ENCODE measurements around the gene KL. TPM values are rescaled to one million over a fixed set of nuclear protein-coding genes. Genes with fewer than 3 reads are reported as not detected.
A peak's percentile ranks its signal among the peaks of the same experiment; 100 is the strongest.

Gene KL
- total and polyA plus RNA-seq, 9 donors = 1.9 to 4.2 (median 2.5) TPM

DNA sequence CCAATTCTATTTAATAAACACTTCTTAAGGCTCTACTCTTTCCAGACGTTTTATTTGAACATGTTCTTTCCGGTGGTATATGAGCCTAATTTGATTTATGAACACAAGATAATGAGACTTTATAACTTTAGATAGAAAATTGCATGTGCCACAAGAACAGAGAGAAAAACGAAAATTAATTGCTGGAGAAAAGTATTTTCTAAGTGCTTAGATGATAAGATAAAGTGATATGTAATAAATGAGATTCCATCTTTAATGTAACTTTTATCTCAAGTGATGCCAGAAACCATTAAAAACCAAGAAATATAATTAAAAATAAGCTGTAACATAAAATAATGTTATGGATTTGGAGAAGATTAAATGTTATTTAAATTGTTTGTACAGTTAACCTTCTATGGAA is 33.2 kb upstream of the KL start:
- peaks cover 7% of the 10 kb centered on the region for H3K9me3 ChIP-seq (replicated peaks; ENCODE audit: control insufficient read depth, low read depth, low read length)
- no CpG with 5 or more reads among the region's 3 CpGs for WGBS (ENCODE audit: insufficient coverage)
- no peaks in the 10 kb centered on the region for H3K36me3 ChIP-seq (ENCODE audit: control insufficient read depth, insufficient read depth, low read length)
- H3K4me3 ChIP-seq (ENCODE audit: low read length) = no peak overlapping the region
- no peak overlapping the region for H3K27ac ChIP-seq (ENCODE audit: low read length)
- H3K4me1 ChIP-seq (ENCODE audit: control insufficient read depth, insufficient read depth, low read length) = no peaks in the 10 kb centered on the region
- no peaks in the 10 kb centered on the region for H3K27me3 ChIP-seq (ENCODE audit: control insufficient read depth, insufficient read depth, low read length)
- no peak for DNase-seq

DNA sequence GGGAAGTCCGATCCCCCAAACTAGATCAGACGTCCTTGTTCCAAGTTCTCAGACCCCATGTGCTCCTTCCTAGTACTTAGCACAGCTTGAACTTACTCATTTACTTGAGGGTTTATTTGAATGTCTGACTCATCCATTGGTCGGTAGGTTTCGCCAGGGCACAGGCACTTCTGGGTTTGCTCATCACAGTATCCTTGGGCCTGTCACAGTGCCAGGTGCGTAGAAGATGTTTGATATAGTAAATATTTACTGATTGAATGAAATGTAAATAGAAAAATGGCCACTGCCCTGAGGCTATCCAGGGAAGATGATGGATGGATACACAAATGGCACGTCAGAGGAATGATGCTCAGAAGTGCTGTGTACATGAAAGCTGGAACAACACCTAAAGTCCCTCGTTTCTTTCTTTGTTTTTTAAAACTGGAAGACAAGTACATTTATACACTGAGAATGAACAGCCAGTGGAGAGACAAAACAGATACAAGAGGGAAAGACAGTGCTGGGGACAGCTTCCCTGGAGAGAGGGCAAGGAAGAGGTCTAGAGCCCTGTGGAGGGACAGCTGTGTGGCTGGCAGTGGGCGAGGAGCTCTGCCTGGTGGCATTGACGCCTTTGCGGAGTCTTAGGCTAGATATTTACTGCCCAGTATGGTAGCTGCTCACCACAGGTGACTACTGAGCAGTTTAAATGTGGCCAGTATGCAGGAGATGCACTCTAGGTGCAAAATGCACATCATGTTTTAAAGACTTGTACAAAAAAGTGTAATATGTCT is 31.2 kb upstream of the KL start:
- Histone ChIP-seq H3K36me3 (ENCODE audit: control insufficient read depth, insufficient read depth, low read length) (no peaks in the 10 kb centered on the region), H3K4me1 (ENCODE audit: control insufficient read depth, insufficient read depth, low read length) (peaks cover 8% of the 10 kb centered on the region), H3K27me3 (ENCODE audit: control insufficient read depth, insufficient read depth, low read length) (no peaks in the 10 kb centered on the region), H3K4me3 (ENCODE audit: low read length) (no peak overlapping the region), H3K9me3 (replicated peaks; ENCODE audit: control insufficient read depth, low read depth, low read length) (peaks cover 7% of the 10 kb centered on the region), H3K27ac (ENCODE audit: low read length) (no peak overlapping the region)
- 96% methylated on average over 4 of the region's 10 CpGs for WGBS (ENCODE audit: insufficient coverage)
- DNase-seq = no peak

DNA sequence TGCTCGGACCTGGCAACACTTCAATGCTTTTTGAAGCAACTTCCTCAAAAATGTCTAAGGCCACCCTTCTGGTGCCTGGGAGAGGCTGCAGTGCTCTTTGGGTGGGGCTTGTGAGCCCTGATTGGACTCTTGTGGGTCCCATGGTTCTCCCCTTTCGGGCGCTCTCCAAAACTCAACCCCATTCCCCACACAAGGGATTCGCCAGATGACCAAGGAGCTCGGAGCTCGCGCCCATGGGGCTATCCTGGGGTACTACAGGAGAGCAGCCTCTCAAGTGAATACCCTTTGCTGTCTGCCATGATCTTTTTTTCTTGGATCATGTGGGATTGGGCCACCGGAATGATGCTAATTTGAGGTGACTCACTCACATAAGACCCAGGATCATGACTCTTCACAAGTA is 29.7 kb upstream of the KL start:
- Histone ChIP-seq H3K4me1 (ENCODE audit: control insufficient read depth, insufficient read depth, low read length) (peaks cover 8% of the 10 kb centered on the region), H3K36me3 (ENCODE audit: control insufficient read depth, insufficient read depth, low read length) (no peaks in the 10 kb centered on the region), H3K4me3 (ENCODE audit: low read length) (no peak overlapping the region), H3K27ac (ENCODE audit: low read length) (no peak overlapping the region), H3K9me3 (replicated peaks; ENCODE audit: control insufficient read depth, low read depth, low read length) (peaks cover 7% of the 10 kb centered on the region), H3K27me3 (ENCODE audit: control insufficient read depth, insufficient read depth, low read length) (no peaks in the 10 kb centered on the region)
- WGBS (ENCODE audit: insufficient coverage) = 100% methylated on average over 4 of the region's 8 CpGs
- DNase-seq = no peak

DNA sequence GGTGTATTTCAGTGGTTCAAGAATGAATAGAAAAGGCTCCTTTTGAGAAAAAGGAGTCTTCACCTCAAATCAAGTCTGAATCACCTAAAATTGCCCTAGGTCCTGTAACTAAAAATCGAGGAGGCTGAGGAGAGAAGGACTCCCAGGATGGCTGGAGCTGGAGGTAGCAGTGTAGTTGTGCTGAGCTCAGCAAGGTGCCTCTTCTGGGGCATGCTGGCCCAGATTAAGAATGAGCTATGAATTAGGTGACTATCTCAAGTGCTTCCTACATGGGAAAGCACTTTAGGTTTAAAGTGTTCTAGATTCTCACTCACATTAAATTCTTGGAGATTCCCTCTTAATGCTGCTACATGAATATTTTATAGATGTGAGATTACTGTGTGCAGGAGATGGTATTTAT is 28.8 kb upstream of the KL start:
- Histone ChIP-seq H3K9me3 (replicated peaks; ENCODE audit: control insufficient read depth, low read depth, low read length) (peaks cover 7% of the 10 kb centered on the region), H3K4me1 (ENCODE audit: control insufficient read depth, insufficient read depth, low read length) (peaks cover 8% of the 10 kb centered on the region), H3K4me3 (ENCODE audit: low read length) (no peak overlapping the region), H3K27ac (ENCODE audit: low read length) (no peak overlapping the region), H3K36me3 (ENCODE audit: control insufficient read depth, insufficient read depth, low read length) (no peaks in the 10 kb centered on the region), H3K27me3 (ENCODE audit: control insufficient read depth, insufficient read depth, low read length) (no peaks in the 10 kb centered on the region)
- no peak for DNase-seq
- WGBS (ENCODE audit: insufficient coverage) = no CpG with 5 or more reads among the region's 1 CpG

GRCh38 chr13:32988608-32989289 is 27.5 kb upstream of the KL start:
- DNase-seq = peak; percentile 90
- WGBS (ENCODE audit: insufficient coverage) = 8% methylated on average over 4 of the region's 8 CpGs
- Histone ChIP-seq H3K4me1 (ENCODE audit: control insufficient read depth, insufficient read depth, low read length) (peaks cover 8% of the 10 kb centered on the region), H3K4me3 (ENCODE audit: low read length) (no peak overlapping the region), H3K9me3 (replicated peaks; ENCODE audit: control insufficient read depth, low read depth, low read length) (peaks cover 7% of the 10 kb centered on the region), H3K27ac (ENCODE audit: low read length) (peak overlapping the region; percentile 64), H3K27me3 (ENCODE audit: control insufficient read depth, insufficient read depth, low read length) (no peaks in the 10 kb centered on the region), H3K36me3 (ENCODE audit: control insufficient read depth, insufficient read depth, low read length) (no peaks in the 10 kb centered on the region)

GRCh38 chr13:32989290-32989667 is 26.9 kb upstream of the KL start:
- H3K27me3 ChIP-seq (ENCODE audit: control insufficient read depth, insufficient read depth, low read length) = no peaks in the 10 kb centered on the region
- H3K4me1 ChIP-seq (ENCODE audit: control insufficient read depth, insufficient read depth, low read length) = peaks cover 8% of the 10 kb centered on the region
- 18% methylated on average over 3 of the region's 3 CpGs for WGBS (ENCODE audit: insufficient coverage)
- peaks cover 7% of the 10 kb centered on the region for H3K9me3 ChIP-seq (replicated peaks; ENCODE audit: control insufficient read depth, low read depth, low read length)
- H3K27ac ChIP-seq (ENCODE audit: low read length) = peak overlapping the region; percentile 64
- peak; percentile 50 for DNase-seq
- no peaks in the 10 kb centered on the region for H3K36me3 ChIP-seq (ENCODE audit: control insufficient read depth, insufficient read depth, low read length)
- no peak overlapping the region for H3K4me3 ChIP-seq (ENCODE audit: low read length)

- WGBS (ENCODE audit: insufficient coverage) = no CpG with 5 or more reads among the region's 3 CpGs
Measured at GRCh38 chr13:32989942-32990341, 26.3 kb upstream of the KL start.

DNA sequence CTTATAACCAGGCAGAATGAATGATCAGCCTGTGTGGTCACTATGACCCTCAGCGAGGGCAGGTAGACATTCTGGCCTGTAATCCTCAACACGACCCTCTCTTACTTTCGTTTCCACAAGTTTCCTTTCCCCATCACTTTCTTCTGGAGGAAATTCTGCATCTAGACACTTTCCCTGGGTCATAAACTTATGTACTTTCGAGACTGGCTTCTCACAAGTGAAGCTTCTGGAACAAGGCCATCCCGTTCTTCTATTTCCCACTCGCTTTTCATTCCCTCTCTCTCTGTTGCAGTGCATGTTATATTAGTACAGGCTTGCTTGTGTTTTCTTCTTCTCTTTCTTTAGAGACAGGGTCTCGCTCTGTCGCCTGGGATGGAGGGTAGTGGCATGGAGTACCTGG is 23.1 kb upstream of the KL start:
- no peak overlapping the region for H3K4me3 ChIP-seq (ENCODE audit: low read length)
- H3K9me3 ChIP-seq (replicated peaks; ENCODE audit: control insufficient read depth, low read depth, low read length) = no peaks in the 10 kb centered on the region
- WGBS (ENCODE audit: insufficient coverage) = 42% methylated on average over 3 of the region's 8 CpGs
- H3K4me1 ChIP-seq (ENCODE audit: control insufficient read depth, insufficient read depth, low read length) = peaks cover 8% of the 10 kb centered on the region
- peak; percentile 82 for DNase-seq
- H3K27me3 ChIP-seq (ENCODE audit: control insufficient read depth, insufficient read depth, low read length) = no peaks in the 10 kb centered on the region
- H3K36me3 ChIP-seq (ENCODE audit: control insufficient read depth, insufficient read depth, low read length) = no peaks in the 10 kb centered on the region
- H3K27ac ChIP-seq (ENCODE audit: low read length) = no peak overlapping the region

More at GRCh38 chr13:32989942-32990341, 26.3 kb upstream of the KL start:
- DNase-seq = no peak
- H3K27me3 ChIP-seq (ENCODE audit: control insufficient read depth, insufficient read depth, low read length) = no peaks in the 10 kb centered on the region
- H3K4me1 ChIP-seq (ENCODE audit: control insufficient read depth, insufficient read depth, low read length) = peaks cover 8% of the 10 kb centered on the region
- H3K4me3 ChIP-seq (ENCODE audit: low read length) = no peak overlapping the region
- H3K9me3 ChIP-seq (replicated peaks; ENCODE audit: control insufficient read depth, low read depth, low read length) = peaks cover 7% of the 10 kb centered on the region
- no peak overlapping the region for H3K27ac ChIP-seq (ENCODE audit: low read length)
- H3K36me3 ChIP-seq (ENCODE audit: control insufficient read depth, insufficient read depth, low read length) = no peaks in the 10 kb centered on the region

DNA sequence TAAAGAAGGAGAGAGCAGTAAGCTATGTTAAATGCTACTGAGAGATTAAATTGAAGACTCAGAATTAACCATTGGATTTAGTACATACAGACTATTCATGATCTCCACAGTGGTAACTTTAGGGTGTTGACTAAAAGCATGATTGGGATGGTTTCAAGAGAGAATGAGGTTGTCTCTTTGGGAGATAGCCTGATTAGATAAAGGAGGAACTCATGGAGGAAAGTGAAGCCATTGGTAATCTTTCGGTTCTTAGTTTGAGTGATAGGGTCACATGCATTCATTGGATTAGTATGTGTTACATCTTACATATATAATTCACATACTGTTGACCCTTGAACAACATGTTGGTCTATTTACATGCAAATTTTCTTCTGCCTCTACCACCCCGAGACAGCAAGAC is 18.8 kb upstream of the KL start:
- Histone ChIP-seq H3K9me3 (replicated peaks; ENCODE audit: control insufficient read depth, low read depth, low read length) (no peaks in the 10 kb centered on the region), H3K4me3 (ENCODE audit: low read length) (no peak overlapping the region), H3K36me3 (ENCODE audit: control insufficient read depth, insufficient read depth, low read length) (no peaks in the 10 kb centered on the region), H3K4me1 (ENCODE audit: control insufficient read depth, insufficient read depth, low read length) (no peaks in the 10 kb centered on the region), H3K27ac (ENCODE audit: low read length) (no peak overlapping the region), H3K27me3 (ENCODE audit: control insufficient read depth, insufficient read depth, low read length) (no peaks in the 10 kb centered on the region)
- no peak for DNase-seq
- 100% methylated on average over 1 of the region's 2 CpGs for WGBS (ENCODE audit: insufficient coverage)

GRCh38 chr13:32998966-32999365 is 17.3 kb upstream of the KL start:
- 65% methylated on average over 5 of the region's 5 CpGs for WGBS (ENCODE audit: insufficient coverage)
- no peak for DNase-seq
- Histone ChIP-seq H3K4me1 (ENCODE audit: control insufficient read depth, insufficient read depth, low read length) (no peaks in the 10 kb centered on the region), H3K9me3 (replicated peaks; ENCODE audit: control insufficient read depth, low read depth, low read length) (peaks cover 3% of the 10 kb centered on the region), H3K27me3 (ENCODE audit: control insufficient read depth, insufficient read depth, low read length) (no peaks in the 10 kb centered on the region), H3K36me3 (ENCODE audit: control insufficient read depth, insufficient read depth, low read length) (no peaks in the 10 kb centered on the region), H3K4me3 (ENCODE audit: low read length) (no peak overlapping the region), H3K27ac (ENCODE audit: low read length) (no peak overlapping the region)
